Umbilical cord (tissue), 2 donors: ENCODE data around the gene RAD51B. TPM values are rescaled to one million over a fixed set of nuclear protein-coding genes. Genes with fewer than 3 reads are reported as not detected.
A peak's percentile ranks its signal among the peaks of the same experiment; 100 is the strongest.
"Not testable (repeated sequence)": the region's sequence is repeated elsewhere in the genome, so short reads cannot be mapped to it uniquely, and the experiment has no call there.

Source experiments
- DNase-seq: peaks from one replicate; pipeline ENCODE4 v3.0.0-alpha.2; 2015; ENCODE audit warnings: low spot score
- total RNA-seq: library from RNA; depleted of rRNA; stranded (reverse); fragments of >200 nt; gene quantifications from one replicate; pipeline ENCODE4 v1.2.3, GENCODE V29; 2014; ENCODE audit warnings: low replicate concordance; ENCODE audit not compliant: insufficient read depth

Gene RAD51B
- 34.2 TPM for total RNA-seq

DNA sequence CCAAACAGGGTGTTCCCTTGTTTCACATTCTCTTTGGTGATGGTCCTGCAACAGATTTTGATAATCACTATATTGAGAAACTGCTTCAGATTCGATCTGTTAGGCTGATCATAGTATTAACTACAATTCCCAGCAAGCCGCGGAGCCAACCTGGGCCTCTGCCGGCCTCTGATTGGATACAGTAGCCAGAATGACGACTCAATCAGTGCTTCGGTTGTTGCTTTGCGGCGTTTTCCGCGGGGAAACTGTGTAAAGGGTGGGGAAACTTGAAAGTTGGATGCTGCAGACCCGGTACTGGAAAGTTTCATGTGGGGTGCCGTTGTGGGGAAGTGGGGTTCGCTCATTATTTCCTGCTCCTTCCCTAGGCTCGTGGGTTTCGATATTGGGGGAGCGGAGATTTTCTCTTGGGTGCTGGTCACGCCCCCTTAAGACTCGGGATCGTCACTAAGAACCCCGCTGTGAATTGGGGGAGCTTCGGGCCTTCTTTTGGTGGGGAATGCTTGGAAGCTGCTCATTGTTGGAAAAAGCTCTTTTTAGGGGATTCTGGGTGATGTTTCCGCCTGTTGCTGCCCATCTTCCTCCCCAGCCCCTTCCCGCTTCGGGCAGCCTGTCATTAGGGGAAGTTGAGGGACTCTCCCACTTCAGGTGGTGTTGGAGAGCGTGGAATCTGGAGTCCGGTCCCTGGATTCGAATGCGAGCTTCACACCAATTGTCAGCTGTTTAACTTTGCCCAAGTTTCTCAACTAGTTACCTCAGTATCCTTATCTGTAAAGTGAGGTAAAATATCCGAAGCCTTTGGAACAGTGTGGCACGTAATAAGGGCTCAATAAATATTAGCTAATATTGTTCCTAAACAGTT lies at the start of gene RAD51B:
Gene RAD51B (plus strand): TSS at position 217 of the 859 bp plus-strand sequence.
- peak; percentile 90 for DNase-seq

DNA sequence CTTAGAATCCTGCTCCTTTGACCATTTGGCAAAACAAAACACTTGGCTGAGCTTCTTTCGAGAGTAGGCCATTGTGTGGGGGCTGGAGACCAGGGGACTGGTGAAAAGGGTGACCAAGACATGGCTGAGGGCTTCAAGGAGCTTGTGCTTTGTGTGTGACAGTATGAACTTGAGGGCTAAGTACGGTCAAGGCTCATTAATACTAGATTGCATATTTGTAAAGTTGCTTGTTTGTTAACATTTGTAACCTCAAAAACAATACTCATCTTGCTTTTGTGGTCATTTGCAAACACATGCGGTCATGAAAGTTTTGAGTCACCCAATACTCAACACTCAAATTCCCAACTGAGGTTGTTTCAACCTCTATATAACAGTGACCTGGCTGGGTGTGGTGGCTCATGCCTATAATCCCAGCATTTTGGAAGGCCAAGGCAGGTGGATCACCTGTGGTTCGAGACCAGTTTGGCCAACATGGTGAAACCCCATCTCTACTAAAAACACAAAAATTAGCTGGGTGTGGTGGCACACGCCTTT lies 45.7 kb upstream of the RAD51B start:
- no peak for DNase-seq

DNA sequence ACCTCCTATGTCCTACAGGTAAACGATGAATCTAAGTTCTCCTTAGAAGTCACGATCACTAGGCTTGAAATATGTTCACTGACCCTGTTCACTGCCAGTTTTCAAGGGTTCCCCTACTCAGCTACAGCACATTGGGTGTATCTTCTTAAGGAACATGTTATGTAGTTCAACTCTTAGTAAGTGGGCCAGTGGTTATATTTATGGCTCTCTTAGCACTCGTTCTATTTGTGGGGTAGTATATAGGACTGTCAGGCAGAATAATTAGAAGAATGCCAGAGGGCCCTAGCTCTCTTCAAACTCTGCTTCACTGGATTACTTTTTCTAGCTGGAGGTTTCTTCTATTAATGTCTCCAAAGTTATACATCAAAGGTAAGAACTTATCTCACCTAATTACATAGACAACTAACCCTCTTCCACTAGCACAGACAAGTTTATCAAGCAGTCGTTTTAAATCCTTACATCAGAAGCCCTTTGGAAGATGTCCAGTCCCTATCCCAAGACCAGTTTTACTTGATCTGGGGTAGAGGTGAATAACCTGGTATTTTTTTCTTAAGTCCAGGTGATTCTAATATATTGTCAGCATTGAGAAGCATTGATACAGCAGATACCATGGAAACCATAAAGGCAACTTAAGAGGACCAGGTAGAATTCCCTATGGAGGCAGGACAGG lies 42.8 kb upstream of the RAD51B start:
- DNase-seq = no peak

DNA sequence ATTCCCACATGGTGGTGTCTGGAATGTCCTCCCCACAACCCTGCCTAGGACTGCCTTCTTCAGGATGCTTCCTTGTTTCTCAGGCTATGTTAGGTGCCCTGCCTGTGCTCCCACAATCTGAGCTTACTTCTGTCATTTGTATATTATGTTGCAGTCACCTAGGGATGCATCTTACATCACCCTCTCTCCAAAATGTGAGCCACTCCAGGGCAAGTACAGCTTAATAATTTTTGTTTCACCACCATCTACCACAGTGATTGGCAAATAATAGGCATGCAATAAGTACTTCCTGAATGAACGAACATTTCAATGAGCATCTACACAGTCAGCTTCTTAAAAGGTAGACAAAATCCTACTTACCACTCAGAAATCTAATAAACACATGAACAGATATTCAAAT lies 40.8 kb upstream of the RAD51B start:
- no peak for DNase-seq

DNA sequence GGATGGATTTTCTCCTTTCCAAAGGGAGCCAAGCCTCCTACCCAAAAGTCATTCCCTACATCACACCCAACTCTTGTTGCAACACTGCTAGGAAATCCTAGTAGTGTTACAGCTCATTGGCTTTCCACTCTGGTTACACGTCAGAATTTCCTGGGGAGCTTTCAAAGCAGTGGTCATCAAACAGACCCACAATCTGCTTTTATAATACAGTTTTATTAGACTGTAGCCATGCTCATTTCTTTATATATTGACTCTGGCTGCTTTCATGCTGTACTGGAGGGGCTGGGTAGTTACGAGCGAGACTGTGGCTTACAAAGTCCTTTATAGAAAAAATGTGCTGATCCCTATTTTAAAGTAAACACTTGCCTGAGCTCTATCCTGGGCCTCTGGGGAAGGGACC lies 37.5 kb upstream of the RAD51B start:
- DNase-seq = no peak

DNA sequence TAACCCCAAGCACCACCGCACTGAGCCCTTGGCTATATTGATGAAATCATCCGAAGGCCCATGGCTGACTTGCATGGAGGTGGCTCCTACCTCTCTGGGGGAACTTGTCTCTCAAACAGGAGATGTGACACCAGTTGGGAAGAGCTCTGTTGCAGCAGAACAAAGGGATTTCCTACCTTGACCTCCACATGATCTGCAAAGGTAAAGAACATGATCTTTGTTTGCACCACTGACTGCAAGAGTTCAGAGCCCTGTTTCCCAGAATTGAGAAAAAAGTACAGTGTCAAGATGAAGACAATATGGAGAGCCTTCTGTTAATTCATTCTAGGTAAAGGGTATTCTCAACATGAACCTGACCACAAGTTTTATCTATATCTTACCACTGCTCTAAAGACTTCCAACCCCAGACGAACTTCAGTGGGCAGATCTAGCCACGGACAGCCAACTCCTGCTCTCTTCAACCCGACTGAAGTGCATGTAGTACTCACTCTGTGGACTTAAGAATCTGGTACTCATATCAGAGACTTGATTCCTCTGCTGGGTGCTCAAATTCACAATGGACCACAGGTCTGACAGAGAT lies 35.2 kb upstream of the RAD51B start:
- no peak for DNase-seq

DNA sequence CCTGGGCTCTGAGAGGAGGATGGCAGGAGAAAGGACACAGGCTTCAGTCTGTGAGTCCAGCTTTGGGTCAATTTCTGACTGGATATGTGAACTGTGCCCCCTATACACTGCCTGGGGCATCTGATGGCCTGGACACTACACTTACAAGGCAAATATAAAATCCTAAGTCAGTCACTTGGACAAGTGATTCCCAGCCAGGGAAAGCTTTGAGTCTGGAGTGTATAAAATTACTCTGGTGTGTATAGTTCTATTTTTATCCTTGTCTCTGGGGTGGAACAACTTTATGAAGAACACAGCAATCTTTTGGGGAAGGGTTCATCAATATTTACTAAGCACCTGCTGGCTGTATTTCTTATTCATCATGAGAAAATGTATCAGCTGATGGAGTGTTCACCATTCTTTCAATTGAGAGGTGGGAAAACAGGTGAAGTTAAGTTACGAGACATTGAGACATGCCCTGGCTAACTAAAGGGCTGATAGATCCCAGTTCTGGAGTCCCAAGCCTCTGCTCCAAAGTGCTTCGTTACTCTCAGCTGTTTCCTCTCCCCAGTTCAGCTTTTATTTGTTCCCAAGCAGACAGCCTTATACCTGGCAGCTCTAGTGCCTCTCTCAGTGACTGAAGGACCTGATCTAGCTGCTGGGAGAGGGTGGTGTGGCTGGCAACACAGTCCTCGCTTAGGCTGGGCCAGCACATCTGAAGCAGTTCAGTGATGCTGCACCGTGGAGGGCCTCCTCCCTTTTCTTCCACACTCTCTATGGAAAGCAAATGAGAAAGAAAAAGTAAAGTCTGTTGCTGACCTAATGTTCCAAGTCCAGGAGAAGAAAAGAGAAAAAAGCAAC lies 34.1 kb upstream of the RAD51B start:
- no peak for DNase-seq

DNA sequence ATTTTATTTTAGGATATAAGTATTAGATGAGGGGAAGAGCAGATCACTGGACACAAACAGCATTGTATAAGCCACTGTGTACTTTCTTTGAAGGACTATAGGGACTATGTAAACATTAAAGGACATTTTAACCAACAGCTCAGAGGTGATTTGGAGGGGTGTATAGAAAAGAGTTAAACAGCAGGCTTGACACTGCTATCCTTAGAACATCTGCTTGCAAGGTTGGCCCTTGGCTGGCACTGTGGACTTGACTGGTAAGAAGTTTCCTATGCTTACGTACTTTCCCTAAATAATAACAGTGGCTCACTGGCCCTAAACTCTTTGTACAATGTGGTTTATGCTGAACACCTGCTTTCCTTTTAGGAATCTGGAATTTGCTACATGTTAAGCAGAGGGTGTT lies 31.9 kb upstream of the RAD51B start:
- DNase-seq = no peak

DNA sequence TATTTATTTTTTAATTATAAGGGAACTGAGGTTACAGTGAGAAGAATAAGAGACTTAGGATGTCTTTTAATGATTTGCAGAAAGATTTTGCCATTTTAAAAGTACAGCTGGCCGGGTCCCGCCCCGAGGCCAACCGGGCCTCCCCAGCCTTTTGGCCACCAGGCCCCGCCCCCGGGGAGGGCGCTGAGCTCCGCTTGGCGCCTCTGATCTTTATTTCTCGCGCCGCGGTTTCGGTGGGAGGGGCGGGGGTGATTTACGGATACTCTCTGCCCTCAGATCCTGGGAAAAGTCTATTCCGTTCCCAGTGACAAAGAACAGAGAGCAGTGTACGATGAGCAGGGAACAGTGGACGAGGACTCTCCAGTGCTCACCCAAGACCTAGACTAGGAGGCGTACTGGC lies 20.8 kb upstream of the RAD51B start:
- no peak for DNase-seq

DNA sequence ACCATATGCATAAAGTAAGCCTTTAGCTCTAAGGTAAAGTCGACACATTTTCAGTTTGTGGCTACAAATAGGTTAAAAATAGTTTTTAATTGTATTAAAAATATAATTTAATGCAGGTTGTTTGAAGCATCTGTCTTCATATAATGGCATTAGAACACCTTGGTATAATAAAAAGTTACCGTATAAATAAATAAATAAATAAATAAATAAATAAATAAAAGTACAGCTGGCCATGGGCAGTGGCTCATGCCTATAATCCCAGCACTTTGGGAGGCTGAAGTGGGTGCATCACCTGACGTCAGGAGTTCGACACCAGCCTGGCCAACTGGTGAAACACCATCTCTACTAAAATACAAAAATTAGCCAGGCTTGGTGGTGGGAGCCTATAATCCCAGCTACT lies 18.8 kb upstream of the RAD51B start:
- DNase-seq = no peak

DNA sequence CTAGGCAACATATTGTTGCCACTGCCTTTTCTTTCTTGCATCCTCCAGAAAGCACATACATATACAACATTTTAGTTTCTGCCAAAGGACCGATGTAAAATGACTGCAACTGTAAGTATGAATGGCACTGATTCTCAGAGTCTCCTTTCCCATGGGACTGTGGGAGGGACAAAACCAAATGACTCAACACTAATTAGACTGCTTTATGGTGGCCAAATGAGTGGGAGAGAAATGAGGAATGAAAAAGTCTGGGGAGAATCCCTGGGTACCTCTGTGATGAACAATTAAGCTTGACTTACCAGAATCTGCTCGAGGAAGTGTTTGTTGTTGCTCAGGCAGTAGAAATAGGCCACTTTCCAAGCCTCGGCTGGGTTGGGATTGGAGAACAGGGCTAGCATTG lies 13.3 kb upstream of the RAD51B start:
- no peak for DNase-seq

DNA sequence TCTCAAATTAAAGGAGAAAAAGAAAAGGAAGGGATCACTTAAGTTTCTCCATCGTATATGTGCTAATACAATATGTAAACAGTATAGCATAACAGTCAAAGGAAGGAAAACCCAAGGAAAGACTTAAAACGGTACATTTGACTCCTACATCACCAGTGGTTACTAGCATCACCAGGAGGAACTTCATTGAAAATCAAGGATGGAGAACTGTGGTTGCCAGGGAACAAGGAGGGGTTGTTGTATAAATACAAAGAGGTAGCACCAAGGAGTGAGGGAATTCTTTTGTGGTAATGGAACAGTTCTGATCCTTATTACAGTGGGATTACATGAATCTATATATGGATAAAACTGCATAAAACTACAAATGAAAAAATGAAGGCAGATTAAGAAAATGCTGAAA lies 4.8 kb upstream of the RAD51B start:
- no peak for DNase-seq

DNA sequence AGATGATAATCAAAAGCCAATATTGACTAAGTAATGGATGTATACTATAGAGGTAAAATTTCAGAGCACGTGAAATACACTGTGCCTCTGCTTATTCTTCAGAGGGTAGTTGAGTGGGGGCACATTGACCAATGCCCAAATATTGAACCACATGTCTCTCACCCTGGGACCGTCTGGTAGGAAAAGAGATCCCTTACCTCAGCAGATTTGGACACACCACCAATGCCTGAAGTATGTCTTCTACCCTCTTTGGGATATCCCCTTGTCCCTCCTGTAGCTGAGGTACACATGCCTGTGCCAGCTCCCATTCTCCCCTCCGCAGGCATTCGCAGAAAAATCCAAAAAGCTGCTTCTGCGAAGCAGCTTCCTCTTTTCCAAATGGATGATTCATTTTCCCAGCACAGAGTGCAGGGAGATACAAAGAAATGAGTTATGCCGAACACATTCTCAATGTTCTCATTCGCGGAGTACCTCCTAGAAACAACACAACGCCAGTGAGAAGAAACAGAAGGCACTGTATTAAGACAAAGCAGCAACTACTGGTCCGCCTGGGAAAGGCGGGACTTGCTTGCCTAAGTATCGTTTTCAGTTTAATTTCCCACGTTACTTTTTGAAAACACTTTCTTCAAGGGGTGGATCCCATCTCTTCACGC lies 3.9 kb upstream of the RAD51B start:
- DNase-seq = peak; percentile 39

DNA sequence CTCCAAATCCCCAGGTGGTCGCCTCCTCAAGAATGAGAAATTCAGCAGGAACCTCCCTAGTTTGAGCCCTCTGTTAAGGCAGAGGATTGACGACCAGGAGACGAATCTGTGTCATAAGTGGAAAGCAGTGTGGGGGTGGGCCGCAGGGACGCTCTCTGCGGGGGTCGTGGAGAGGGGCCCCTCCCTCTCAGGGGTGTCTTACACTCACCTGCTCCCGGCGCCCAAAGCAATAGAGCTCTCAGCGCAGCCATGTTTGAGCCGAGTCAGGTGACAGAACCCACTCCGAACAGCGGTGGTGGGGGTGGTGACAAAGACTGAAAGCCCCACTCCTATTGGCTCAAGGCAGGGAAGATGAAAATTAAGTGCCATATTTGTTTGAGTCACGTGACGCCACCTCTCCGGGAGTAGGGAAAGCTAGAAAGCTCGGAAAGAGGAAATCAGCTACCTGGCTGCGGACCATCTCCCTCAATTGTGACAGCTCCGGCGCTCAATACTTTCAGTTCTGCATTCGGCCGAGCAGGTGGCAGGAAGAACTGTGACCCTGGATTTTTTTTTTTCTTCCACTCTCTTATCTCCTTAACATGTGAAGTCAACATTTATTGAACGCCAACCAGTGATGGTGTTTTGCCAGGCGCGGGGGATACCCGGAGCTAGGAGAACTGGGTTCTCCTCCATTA lies 3.1 kb upstream of the RAD51B start, which contains the start of gene ZFYVE26:
Gene ZFYVE26 (minus strand): TSS at position 265 of the 677 bp plus-strand sequence. CDS start 627 bp downstream, outside the sequence.
- peak; percentile 99 for DNase-seq

DNA sequence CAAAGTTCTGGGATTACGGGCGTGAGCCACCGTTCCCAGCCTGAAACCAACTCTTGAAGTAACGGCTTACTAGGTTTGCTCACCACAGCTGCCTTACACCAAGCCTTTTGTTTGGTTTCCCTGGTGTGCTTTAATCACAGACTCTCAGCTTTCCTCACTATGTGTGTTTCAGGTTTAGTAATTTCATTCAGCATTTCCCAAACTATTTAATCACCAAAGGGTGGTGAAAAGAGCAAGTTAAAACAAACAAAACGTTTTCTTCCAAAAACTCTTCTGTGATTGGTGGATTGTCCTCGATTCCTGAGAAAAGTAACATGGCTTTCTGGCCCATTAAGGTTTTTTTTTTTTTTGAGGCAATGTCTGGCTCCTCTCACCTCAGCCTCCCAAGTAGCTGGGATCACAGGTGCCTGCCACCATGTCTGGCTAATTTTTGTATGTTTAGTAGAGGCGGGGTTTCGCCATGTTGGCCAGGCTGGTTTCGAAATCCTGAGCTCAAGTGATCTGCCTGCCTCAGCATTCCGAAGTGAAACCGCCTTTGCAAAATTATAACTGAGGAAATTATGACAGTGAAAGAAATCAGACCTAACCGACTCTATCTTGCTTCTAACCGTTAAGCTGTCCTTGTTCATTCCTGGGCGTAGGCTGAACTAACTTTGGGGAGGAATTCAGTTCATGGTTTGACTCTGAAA lies 1.7 kb upstream of the RAD51B start:
- DNase-seq = no peak

DNA sequence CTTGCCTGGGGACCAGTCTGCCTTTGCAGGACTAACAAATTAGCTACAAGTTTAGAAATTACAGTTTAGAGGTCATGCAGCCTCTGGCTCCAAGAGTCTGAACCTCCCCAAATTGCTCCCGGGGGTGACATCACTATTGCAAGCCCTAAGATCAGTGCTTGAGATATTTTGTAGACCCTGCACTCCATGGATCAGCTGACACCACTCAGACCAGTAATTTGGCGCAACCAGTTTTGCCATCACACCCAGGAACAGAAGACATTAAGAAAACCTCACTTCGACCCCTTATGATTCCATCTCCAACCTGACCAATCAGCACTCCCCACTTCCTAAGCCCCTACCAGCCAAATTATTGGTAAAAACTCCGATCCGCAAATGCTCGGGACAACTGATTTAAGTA lies 1.1 kb upstream of the RAD51B start:
- not testable (repeated sequence) for DNase-seq

DNA sequence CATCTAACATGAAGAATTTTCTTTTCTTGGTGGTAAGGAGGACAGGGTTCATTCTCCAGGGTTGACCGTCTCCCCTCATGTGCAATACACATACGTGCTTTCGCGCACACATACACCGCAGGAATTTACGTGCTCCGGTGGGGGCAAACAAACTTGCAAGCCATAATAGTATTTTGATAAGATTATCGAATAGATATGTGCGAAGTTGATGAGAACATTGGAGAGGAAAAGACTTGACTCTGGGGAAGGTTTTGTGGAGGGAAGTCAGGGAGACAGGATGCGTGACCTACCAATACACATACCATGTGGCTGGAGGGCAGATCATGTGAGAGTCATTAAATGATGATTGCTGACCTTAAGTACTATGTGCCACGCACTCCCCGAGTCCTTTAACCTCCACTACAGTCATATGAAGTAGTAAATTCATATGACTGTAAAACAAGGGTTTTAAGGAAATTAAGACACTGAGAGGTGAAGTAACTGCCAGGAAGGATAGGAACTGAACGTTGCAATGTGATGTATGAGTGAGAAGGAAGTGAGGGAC lies 921 bp downstream of the RAD51B start:
- DNase-seq = no peak

DNA sequence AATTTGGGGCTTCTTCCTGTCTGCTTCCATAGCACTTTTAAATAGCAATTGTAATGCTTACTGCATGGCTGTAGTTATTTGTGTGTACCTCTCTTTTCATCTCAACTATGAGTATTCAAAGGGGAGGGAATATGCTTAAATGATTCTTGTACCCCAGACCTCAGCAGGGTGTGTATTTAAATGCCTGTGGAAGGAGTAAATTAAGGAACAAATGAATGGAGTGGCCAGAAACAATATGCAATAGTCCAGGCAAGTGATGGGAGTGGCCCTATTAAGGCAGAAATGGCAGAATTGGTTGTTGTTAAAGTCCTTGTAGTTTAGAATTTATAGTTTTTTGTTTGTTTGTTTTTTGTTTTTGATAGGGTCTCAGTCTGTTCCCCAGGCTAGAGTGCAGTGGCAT lies 1.5 kb downstream of the RAD51B start:
- DNase-seq = no peak

DNA sequence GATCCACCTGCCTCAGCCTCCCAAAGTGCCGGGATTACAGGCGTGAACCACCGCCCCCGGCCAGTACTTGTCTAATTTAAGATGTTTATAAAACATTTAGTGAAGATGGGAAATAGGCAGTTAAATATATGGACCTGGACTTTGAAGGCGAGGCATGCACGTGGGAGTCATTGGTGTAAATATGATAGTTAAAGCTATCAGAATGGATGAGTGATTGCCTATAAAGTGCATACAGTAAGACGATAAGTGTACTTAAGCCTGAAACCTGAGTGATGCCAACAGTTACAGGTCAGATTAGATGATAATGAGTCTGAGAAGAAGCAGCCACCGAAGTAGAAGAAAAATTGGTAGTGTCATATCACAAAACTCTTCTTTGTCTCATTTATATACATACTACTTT lies 11.5 kb downstream of the RAD51B start:
- DNase-seq = no peak
